GM19372 (cell line): Measurements from ENCODE around the gene ENC1.

Source experiments
- ATAC-seq: cut with Tn5 transposase; IDR thresholded peaks from one replicate; pipeline ENCODE4 v1.9.1; 2021; ENCODE audit warnings: mild to moderate bottlenecking, low read depth, moderate library complexity; ENCODE audit not compliant: unreplicated experiment

ENC1 gene

DNA sequence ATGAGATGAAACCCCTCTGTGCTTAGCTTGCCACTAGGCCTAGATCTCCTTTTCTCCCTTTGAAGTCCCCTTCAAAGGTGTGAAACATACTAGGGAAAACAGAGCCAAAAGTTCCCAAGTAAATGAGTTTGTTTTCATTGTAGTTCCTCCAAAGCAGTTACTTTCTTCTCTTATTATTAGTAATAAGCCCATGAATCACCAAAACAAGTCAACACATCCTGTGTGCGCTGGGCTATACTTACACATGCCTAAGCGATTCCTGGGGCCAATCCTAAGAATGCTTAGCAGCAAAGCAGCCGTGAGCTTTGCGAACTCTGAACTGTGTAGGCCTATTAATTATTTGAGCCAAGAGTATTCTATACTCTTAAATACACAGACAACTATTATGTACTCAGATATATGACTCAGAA, 7.6 kb downstream of the ENC1 start:
- ATAC-seq: no peak

DNA sequence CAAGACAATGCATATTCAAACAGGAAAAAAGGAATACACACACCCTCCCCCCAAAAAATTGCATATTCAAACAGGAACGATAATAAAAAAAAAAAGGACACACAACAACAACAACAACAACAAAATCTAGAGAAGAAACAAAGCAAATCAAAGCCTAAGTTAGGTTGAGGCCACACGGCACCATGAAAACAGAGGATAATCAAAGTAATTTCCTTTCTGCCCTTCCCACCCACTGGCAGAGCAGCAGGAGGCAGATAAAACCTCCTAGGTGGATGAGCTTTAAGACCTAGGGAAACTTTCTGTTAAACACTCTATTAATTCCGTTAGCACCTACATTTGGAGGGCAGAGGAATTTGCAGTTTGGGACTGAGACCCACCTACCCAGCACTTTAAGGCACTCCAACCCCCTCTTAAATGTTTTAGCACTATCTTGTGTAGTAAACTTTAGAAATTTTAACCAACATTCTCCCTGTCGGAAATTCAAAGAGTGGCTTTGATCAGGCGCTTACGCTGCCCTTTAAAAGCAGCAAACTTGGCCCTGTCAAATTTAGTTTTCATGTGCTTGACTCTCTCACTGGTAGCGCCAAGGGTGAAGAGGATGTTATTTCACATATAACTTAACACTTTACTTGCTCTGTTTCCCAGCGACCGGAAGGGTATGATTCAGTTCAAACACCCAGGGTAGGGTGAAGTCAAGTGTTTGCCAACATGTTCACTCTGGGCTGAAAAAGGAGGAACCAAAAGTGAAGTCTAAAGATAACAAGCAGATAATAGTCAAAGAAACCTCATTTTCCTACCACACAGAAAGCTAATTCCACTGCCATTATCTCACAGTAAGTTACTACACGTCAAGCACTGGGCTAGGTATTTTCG, 9.2 kb downstream of the ENC1 start:
- ATAC-seq: peak; percentile 88

DNA sequence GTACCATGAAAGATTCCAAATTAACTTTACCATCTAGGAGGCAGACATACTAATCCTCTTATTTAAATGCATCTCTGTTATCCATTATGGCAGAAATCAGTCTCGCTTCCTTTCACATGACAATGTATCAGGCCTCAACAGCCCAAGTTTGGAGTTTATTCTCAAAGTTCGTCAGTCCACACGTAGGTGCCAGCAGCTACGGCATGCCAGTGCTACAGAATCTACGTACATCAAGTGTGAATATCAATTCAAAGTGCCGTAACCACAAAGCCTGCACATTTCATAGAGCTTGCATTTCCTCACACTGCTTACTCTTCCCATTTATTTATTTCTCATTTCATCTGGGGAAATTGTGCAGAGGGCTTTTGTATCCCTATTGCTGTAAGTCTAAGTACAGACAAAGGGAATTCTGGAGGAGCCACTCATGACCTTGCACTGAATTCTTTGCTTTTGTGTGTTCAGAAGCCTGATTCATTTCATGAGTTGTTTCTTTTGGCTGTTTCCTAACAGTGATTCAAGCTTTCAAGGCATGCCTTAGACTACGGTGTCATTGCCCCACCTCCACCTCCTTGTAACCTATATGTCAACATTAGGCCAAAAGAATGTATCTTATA, 10.0 kb downstream of the ENC1 start:
- ATAC-seq: no peak

DNA sequence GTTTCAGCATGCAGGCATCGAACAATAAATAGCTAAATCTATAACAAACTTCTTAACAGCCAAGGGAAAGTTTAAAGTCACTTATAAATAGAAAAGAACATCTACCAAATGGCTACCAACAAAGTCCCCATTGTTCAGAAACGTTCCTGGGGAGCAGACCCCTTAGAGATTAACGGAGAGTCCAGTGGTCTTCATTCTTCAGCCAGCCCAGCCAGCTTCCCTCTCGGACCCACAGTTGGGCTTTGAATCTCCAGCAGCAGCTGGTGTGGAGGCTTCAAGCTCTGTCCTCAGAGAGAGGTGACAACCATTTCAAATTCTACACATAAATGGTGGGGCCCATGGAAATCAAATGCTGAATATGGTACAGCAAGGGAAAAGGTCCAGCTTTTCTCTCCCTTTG, 11.2 kb downstream of the ENC1 start:
- no peak for ATAC-seq

DNA sequence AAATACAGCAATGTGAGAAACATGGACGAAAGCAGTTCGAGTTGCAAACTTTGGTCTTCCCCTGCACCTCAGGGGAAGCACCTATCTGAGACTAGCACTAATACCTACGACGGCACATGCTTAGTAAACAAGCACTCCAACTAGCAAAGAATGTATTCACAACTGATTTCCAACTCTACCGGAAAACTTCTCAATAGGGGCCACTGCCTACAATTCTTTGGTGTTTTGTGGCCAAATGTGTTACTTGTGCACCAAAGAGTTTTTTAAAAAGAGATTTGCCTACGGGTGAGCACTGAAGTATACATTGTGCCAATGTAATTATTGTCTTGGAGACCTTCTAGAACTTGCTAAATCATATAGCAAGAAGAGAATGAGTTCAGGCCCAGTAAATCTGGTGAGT, 12.2 kb downstream of the ENC1 start:
- no peak for ATAC-seq

DNA sequence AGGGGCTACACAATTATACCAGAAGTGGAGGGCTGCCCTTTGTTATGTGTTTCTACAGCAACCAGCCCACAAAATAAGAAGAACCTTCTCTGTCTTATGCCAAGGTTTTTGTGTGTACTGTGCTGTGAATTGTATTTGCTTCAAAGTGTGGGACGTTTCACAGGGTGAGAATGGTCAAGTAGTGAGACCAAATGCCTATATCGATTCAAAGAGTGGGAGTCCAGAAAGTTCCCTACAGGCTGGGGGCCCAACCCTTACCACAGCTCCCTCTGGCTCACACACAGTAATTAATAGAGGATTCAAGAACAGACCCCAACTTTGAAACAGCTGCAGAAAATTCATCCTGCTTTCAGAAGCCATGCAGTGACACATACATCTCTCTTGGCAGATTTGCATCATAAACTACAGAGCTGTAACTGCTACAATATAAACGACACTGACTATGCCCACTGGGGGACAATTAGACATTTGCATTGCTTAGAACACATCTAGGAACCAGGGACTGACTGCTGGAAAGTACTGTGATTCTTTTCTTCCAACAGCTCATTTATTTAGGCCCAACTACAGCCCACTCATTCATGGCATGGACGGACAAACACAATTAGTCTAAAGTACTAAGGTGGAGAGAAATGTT, 12.8 kb downstream of the ENC1 start:
- ATAC-seq: no peak

DNA sequence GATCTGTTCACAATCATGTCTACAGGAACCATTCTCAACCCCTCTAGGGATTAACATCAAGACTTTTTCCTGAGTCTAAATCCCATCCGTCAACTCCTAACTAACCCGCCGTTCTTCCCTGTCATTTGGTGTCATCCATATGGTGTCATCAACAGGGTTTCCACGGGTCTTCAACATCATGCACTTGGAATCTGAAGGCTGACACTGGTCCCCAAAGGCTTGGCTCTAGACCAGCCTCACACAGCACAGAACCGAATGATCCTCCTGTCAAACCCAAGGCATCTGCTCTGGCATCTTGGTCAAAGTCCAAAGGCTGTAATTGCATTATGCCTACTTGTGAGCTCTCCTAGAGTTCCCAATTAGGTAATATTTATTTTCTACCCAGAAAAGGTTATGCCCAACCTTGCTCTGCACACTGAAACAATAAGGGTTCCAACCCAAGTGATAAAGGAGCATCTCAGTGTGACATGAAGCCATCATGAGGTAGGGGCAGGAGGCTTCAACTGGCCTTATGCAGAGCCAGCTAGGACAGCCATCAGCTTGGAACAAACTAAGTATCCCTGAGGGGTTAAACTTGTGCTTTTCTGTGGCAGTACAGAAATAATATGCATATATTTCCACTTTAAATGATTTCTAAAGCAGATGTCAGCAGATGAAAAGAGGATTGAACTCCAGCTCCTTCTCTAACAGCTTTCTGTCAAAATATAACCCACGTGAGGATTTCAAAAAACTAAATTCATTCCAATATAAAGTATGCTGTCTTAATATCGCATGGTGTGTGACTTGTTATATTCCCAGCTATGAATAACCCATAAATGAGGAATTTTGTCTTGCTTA, 13.9 kb downstream of the ENC1 start:
- no peak for ATAC-seq

DNA sequence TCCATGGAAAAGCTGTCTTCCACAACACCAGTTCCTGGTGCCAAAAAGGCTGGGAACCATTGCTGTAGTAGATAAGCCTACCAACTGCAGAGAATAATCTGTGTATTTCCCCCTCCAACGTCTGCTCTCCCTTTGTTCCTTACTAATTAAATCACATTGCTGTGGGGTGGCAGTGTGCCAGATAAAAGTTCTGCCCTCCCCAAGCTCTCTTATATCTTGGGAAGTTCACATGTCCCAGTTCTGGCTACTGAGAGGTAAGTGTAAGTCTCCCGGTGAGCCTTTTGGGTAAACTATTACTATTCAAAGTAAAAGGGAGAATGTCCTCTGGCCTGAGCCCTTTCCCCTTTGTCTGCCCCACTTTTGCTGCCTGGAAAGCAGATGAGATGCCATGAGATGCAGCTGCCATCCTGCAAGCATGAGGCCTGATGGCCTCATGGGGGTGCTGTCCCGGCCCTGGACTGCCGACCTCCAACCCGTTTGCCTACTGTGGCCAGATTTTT, 14.7 kb downstream of the ENC1 start:
- ATAC-seq: no peak

DNA sequence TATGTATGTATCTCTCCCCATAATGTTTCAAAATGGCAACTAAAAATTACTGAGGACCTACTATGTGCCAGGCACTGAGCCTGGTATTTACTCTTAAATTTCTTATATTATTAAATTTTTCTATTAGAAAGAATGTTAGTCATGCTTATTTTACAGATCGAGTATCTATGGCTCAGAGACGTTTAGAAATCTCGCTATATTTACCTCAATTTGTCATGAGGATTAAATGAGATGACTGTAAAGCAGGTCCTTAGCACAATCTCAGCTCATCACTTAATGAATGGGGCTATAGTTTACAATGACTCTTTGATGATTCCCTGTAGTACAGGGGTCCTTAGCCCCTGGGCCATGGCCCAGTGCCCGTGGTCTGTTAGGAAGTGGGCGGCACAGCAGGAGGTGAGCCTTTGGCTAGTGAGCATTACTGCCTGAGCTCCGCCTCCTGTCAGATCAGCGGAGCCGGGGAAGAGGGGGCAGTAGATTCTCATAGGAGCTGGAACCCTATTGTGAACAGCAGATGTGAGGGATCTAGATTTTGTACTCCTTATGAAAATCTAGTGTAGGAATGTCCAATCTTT, 15.5 kb downstream of the ENC1 start:
- no peak for ATAC-seq

DNA sequence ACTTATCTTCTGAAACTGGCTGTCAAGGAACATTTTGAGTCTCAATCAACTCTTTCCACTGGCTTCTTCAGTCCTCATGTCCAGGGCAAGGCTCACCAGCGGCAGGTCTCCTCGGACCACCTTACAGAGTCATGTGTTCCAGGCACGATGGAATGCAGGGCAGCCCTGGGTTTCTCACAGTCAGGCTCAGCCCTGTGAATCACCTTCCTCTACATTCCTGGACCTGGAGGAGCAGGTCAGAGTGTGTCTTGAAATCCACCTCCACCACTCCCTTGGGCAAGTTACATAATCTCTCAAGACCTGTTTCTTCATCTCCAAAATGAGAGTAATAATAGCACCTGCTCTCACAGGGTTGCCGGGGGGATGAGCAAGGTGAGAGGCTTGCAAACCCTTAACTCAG, 16.0 kb downstream of the ENC1 start:
- no peak for ATAC-seq

DNA sequence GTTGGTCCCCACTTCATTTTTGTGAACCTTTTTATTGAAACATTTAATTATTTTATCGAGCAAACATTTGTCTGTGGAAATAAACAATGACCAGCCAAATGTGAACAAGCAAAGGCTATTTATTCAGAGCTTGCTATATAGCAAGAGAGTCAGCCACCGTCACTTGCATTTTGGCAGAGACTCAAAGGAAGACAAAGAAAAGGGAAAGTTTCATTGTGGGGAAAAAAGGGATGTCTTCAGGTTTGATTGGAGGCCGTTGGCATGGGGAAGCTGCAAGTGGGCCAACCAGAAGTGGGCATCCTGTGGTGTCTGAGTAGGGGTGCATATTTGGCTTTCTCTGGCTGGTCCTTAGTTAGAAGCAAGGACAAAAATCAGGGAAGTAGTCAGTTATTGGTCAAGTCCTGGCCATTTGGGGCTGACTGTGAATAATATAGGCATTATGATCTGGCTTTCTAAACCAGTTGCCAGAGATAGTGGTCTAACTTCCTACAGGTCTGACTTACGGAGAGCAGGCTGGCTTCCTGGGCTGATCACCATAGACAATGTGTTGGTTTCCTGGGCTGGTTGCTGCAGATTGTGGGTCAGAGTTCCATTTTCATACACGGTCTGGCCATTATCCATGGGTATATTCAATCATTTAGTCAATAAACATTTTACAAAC, 16.6 kb downstream of the ENC1 start:
- no peak for ATAC-seq

DNA sequence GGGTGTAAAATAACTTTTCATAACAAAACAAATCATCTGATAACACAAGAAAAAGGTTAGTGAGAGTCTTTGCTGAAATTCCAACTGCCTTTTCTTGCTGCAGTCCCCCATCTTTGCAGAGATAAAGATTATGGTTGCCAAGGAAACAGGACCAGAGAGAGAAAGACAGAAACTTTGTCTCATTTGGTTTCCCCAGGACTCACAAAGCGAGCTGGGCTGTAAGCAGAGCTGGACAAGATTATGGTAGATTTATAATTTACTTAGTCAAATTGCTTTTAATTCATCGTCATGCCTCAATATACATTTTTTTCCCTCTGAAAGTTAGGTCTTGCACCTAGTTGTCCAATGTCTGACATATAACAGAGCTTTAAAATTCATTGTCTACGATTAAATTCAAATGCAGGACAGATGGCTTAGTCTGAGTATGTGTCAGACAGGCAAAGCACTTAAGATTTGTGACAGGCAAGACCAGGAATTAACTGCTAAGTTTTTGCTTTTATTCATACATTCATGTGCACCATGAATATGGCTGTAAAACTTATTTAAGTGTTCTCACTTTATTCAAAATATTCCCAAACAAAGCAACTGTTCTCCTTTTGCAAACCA, 17.4 kb downstream of the ENC1 start:
- ATAC-seq: no peak

DNA sequence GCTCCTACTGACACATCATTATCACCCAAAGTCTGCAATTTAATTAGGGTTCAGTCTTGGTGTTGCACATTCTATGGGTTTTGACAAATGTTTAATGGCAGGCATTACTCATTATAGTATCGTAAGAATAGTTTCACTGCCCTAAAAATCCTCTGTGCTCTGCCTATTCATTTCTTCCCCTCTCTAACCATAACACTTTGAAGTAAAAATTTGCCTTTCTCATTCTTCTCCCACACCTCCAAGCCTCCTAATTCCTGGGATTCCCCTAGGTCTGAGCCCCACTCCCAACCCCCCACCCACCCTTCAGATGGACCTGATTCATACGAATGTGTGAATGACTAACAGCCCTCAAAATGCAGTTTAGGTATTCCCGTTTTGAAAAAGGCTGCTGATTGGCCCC, 18.4 kb downstream of the ENC1 start:
- ATAC-seq: no peak

DNA sequence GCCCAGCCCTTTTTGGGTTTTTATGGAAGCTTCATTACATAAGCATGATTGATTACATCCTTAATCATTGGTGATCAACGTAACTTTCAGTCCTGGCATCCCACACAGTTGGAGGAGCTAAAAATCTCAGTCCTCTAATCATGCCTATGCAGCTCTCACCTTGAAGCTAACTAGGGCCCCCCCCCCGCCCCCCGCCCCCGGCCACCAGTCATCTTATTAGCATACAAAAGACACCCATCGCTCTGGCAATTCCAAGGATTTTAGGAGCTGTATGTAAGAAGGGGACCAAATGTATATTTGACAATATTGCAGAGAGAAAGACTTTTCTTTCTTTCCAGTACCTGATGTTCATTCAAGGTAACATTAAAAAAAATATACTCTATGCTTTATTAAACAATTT, 19.0 kb downstream of the ENC1 start:
- no peak for ATAC-seq

DNA sequence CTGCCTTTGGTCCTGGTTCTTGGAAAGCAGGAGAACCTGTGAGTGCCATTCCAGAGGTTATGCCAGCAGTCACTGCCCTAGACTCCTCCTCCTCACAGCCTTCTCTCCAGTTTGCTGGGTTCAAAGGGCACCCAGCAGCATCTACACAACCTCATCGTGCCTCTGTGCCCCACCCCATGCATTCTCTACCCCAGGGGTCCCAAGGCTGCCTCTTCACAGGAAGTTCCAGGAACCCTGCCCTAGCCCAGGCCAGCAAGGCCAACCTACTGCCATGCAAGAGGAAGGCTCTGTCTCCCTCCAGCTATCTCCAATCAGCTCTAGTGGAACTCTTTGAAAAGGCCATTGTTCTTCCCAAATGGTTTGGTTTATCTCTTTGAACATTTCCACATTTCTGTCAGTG, 21.2 kb downstream of the ENC1 start:
- no peak for ATAC-seq

DNA sequence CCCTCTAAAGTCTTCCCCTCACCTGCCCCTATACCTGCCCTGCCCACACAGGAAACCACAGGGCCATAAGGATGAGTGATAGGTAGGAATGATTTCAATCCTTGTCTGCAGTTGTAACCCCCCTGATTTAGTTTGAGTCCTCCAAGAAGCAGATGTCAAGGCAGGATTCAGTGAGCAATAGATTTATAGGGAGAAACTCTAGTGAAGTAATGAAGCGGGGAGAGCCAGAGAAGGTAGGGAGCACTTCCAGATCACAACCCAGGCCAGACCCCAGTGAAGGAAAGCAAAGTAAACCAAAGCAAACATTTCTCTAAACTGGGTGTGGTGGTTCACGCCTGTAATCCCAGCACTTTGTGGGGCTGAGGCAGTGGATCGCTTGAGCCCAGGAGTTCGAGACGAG, 22.4 kb downstream of the ENC1 start:
- no peak for ATAC-seq

DNA sequence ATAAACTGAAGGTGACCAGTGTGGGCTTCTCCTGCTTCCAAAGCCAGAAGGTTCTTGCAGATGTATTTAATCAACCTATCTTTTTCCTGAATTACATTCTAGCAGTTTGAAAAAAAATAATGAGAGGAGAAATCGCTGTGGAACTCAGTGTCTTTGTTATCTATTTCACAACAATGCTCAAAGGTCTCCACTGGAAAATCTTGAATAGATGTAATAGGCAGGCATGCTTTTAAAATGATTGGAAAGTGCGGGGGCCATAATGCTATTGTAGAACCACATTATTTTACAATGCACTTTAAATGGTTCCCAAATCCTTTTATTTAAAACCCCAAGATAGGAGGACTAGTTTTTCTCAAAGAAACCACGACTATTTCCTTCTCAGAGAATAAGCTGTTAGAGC, 23.3 kb downstream of the ENC1 start:
- ATAC-seq: no peak

DNA sequence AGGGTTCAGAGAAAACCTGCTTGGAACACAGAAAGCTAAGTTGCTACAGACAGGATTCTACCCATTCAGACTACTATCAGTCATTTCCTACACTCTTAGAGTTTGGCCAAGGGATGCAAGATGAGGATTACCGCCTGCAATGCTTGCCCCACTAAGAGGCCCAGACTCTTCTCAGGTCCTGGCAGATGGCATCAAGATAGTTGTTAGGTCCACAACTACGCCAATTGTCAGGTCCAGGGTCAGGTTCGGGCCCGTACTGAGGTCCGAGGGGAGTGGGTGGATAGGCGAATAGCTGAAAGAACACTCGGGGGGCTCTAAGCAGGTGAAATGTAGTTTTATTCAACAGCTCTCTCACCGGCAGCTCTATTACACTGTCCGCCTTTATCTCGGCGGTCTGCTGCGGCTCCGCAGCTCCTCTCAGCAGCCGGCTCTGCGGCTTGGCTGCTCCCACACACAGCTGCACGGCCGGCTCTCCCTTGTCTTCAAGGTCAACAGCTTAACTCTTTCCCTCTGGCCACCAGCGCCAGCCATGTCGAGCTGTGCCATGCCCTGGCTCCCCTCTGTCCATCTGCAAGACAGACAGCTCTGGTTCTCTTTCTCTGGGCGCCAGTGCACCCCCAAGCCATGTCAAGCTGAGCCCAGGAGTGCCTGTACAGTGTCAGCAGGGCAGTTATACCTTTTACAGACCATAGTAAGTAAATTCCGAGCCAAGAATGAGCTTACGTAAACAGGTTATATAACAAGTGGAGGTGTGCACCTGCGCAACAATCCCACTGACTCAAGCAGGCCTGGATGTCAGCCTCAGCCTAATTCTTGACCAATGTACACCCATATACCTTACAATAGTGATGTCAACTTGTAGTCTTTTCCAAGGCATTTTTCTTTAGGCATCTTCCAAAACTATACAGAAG, 24.0 kb downstream of the ENC1 start:
- ATAC-seq: no peak
